Panc1 (cell line): ENCODE data around the gene WDR20. TPM values are rescaled to one million over a fixed set of nuclear protein-coding genes. Genes with fewer than 3 reads are reported as not detected.

Source experiments
- ATAC-seq: fragments of 200-7000 bp; cut with Tn5 transposase; 2 replicates; pipeline ENCODE4 v1.9.1; 2020; ENCODE audit warnings: mild to moderate bottlenecking, moderate library complexity
- BruUV-seq: library from RNA; stranded (reverse); fragments of 400-500 nt; replicated peaks from 2 replicates; lab custom pipeline; 2021; lab: Mats Ljungman, UMichigan
- CTCF ChIA-PET: fragments of 300-600 bp; sonication (Branson Sonifier 250); formaldehyde crosslinking; loops from one replicate; lab custom pipeline; 2022; ENCODE audit warnings: antibody characterized with exemption; lab: Charles Lee
- POLR2A ChIA-PET: fragments of 300-600 bp; sonication (Branson Sonifier 250); formaldehyde crosslinking; loops from one replicate; lab custom pipeline; 2022; ENCODE audit warnings: antibody characterized with exemption; lab: Charles Lee
- DNase-seq: peaks from one replicate; pipeline ENCODE4 v3.0.0-alpha.2; 2010; ENCODE audit warnings: low read depth, low spot score
- H3K27ac ChIP-seq: 2 replicates; pipeline ENCODE4 v1.5.1; 2011; ENCODE audit warnings: mild to moderate bottlenecking, low read length, inconsistent platforms
- H3K27me3 ChIP-seq: fragments of 200-500 bp; sonication (Bioruptor generic); 2 replicates; pipeline ENCODE4 v1.6.0; 2014; ENCODE audit warnings: low read length, inconsistent platforms; ENCODE audit not compliant: control insufficient read depth, insufficient read depth
- H3K36me3 ChIP-seq: fragments of 200-500 bp; sonication (Bioruptor generic); 2 replicates; pipeline ENCODE4 v1.5.1; 2014; ENCODE audit warnings: inconsistent platforms, mild to moderate bottlenecking, low read length, moderate library complexity; ENCODE audit not compliant: control insufficient read depth, insufficient read depth
- H3K4me1 ChIP-seq: 2 replicates; pipeline ENCODE4 v1.5.1; 2011; ENCODE audit warnings: inconsistent platforms, mild to moderate bottlenecking, low read length, moderate library complexity; ENCODE audit not compliant: control insufficient read depth, insufficient read depth
- H3K4me3 ChIP-seq, 2 experiments: 2 replicates each; pipeline ENCODE4 v1.5.1; 2011 to 2012; ENCODE audit warnings: low read depth in 2 of 2, low read length in 2 of 2, mild to moderate bottlenecking in 2 of 2, inconsistent platforms in 1 of 2, moderate library complexity in 1 of 2
- H3K9me3 ChIP-seq: fragments of 200-500 bp; sonication (Bioruptor generic); 2 replicates; pipeline ENCODE4 v1.5.1; 2014; ENCODE audit warnings: low read depth, mild to moderate bottlenecking, inconsistent platforms, low read length, moderate library complexity; ENCODE audit not compliant: control insufficient read depth, insufficient read depth
- SIN3A ChIP-seq: IDR thresholded peaks from 2 replicates; pipeline ENCODE4 v1.6.1; 2012; ENCODE audit warnings: low read depth, mild to moderate bottlenecking, low read length, moderate library complexity, borderline replicate concordance; ENCODE audit not compliant: insufficient read depth
- TCF7L2 ChIP-seq: IDR thresholded peaks from 2 replicates; pipeline ENCODE4 v1.6.1; 2011; ENCODE audit warnings: mild to moderate bottlenecking, low read depth, low read length, inconsistent platforms
- in situ Hi-C: cut with HindIII; loops from 2 replicates; pipeline ENCODE4 v1.10.0; 2016; ENCODE audit warnings: low sequenced_read_pairs, low pct_unique_long_range_greater_than_20kb
- intact Hi-C: fragments of 100-400 bp; cut with micrococcal nuclease; formaldehyde crosslinking; loops from one replicate; pipeline ENCODE4 v1.10.0; 2022; ENCODE audit not compliant: unreplicated experiment
- total RNA-seq: library from RNA; stranded (reverse); gene quantifications from one replicate; pipeline ENCODE4 v1.2.1, GENCODE V29; 2021; ENCODE audit not compliant: unreplicated experiment
- TF ChIP-seq, protein P1 (sequence below): fragments of 450-650 bp; IDR thresholded peaks from 2 replicates; pipeline ENCODE4 v1.5.1; 2017; ENCODE audit warnings: mild to moderate bottlenecking

Gene WDR20
- total RNA-seq, 1 experiment from 2014 or later = 20.2 TPM

- Histone ChIP-seq H3K27me3 (no peaks in the 10 kb centered on the region), H3K36me3 (no peaks in the 10 kb centered on the region), H3K4me1 (no peaks in the 10 kb centered on the region), H3K9me3 (no peaks in the 10 kb centered on the region), H3K4me3 (no peak overlapping the region), H3K27ac (peak overlapping the region; percentile 23; the same call in 1 of the 2 replicates)
- TF ChIP-seq TCF7L2 (no peak), SIN3A (no peak)
- TF ChIP-seq, protein P1, sequence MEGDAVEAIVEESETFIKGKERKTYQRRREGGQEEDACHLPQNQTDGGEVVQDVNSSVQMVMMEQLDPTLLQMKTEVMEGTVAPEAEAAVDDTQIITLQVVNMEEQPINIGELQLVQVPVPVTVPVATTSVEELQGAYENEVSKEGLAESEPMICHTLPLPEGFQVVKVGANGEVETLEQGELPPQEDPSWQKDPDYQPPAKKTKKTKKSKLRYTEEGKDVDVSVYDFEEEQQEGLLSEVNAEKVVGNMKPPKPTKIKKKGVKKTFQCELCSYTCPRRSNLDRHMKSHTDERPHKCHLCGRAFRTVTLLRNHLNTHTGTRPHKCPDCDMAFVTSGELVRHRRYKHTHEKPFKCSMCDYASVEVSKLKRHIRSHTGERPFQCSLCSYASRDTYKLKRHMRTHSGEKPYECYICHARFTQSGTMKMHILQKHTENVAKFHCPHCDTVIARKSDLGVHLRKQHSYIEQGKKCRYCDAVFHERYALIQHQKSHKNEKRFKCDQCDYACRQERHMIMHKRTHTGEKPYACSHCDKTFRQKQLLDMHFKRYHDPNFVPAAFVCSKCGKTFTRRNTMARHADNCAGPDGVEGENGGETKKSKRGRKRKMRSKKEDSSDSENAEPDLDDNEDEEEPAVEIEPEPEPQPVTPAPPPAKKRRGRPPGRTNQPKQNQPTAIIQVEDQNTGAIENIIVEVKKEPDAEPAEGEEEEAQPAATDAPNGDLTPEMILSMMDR = no peak
- no TSS peak for BruUV-seq
- ChIA-PET POLR2A (no interaction called here), CTCF (no interaction called here)
- no peak for ATAC-seq
- no peak for DNase-seq
- in situ Hi-C loops (no loop called here), intact Hi-C loops (no loop called here)
These were observed 115.9 kb downstream of the WDR20 start for GRCh38 chr14:102255401-102256190.

DNA sequence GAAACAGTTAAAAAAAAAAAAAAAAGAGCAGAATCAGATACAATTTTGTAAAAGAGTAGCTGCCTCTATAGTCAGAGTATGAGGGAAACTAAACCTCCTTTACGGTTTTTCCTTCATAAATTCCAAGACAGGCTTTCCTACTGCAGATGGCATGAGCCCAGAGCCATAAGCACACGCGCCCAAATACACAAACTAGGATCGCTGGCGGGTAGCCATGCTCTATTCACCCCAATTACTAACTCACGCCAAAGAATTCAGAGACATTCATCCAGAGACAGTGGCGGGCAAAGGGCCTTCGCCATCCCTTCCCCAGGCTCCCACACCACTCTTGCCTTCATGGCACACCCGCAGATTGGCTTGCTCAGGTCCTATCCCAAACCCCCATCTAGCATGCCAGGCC, 117.0 kb downstream of the WDR20 start:
- ATAC-seq (no peak), DNase-seq (no peak)
- BruUV-seq = no TSS peak
- H3K4me1 ChIP-seq = no peaks in the 10 kb centered on the region
- TF ChIP-seq SIN3A = no peak
- no peak overlapping the region for H3K27ac ChIP-seq
- no peaks in the 10 kb centered on the region for H3K27me3 ChIP-seq
- CTCF ChIA-PET = interaction anchor here (0.6 kb wide), 1 partner anchor 159 kb away, joined by 3 read pairs; no protein-coding TSS in a partner anchor
- no peaks in the 10 kb centered on the region for H3K36me3 ChIP-seq
- no peaks in the 10 kb centered on the region for H3K9me3 ChIP-seq
- H3K4me3 ChIP-seq = no peak overlapping the region
- intact Hi-C loops (no loop called here), in situ Hi-C loops (no loop called here)
- POLR2A ChIA-PET = no interaction called here

DNA sequence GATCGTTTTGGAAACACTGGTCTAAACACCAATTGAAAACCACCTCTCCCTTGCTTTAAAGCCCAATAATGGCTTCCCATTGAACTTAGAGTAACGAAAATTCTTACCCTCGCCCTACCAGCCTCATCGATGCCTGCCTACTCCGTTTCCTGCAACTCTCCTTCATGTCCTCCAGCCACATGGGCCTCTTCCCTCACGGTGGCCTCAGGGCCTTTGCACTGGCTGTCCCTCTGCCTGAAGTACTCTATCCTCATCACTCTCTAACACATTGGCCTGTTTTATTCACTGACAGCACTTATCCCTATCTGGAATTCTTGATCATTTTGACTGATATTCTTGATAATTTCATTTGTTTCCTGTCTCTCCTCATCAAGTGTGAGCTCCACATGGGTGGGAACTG, 118.4 kb downstream of the WDR20 start:
- no peak overlapping the region for H3K27ac ChIP-seq
- H3K4me3 ChIP-seq = no peak overlapping the region
- TF ChIP-seq SIN3A = no peak
- POLR2A ChIA-PET = no interaction called here
- intact Hi-C loops (no loop called here), in situ Hi-C loops (no loop called here)
- no peaks in the 10 kb centered on the region for H3K4me1 ChIP-seq
- H3K36me3 ChIP-seq = no peaks in the 10 kb centered on the region
- no TSS peak for BruUV-seq
- no peak for DNase-seq
- no peak for ATAC-seq
- H3K27me3 ChIP-seq = no peaks in the 10 kb centered on the region
- CTCF ChIA-PET = no interaction called here
- H3K9me3 ChIP-seq = no peaks in the 10 kb centered on the region

Other genes starting within 250 kb of the WDR20 start
- gene DYNC1H1, start 175.3 kb upstream of the WDR20 start, total RNA-seq = 382 TPM
- gene HSP90AA1, start 52.9 kb upstream of the WDR20 start, total RNA-seq = 383 TPM
- 9.8 TPM for gene MOK, start 165.3 kb downstream of the WDR20 start, total RNA-seq
- gene ZNF839, start 179.8 kb downstream of the WDR20 start, total RNA-seq = 10.8 TPM
- gene CINP, start 223.0 kb downstream of the WDR20 start, total RNA-seq = 28.3 TPM
- gene TECPR2, start 223.0 kb downstream of the WDR20 start, total RNA-seq = 15.5 TPM